CD8-positive, alpha-beta memory T cell (primary cell): ENCODE data around the gene B9D1. TPM values are rescaled to one million over a fixed set of nuclear protein-coding genes. Genes with fewer than 3 reads are reported as not detected.

ENCODE experiments used
- CTCF ChIA-PET: fragments of 350-600 bp; sonication (Branson Sonifier 250); formaldehyde crosslinking; loops from one replicate; lab custom pipeline; 2021; ENCODE audit warnings: antibody characterized with exemption; lab: Charles Lee
- POLR2A ChIA-PET: fragments of 350-600 bp; sonication (Branson Sonifier 250); formaldehyde crosslinking; loops from one replicate; lab custom pipeline; 2021; ENCODE audit warnings: antibody characterized with exemption; lab: Charles Lee
- DNase-seq, 5 donors: peaks; one replicate each; pipeline versions ENCODE4 v3.0.0 to v3.0.0-alpha.2; 2020 to 2022; ENCODE audit warnings: mixed read lengths in 1 of 5
- H3K27ac ChIP-seq: one replicate; pipeline ENCODE4 v1.7.0; 2013; ENCODE audit warnings: low read depth, mild to moderate bottlenecking, low read length, moderate library complexity
- H3K27me3 ChIP-seq: 2 replicates; pipeline ENCODE4 v1.7.0; 2013; ENCODE audit warnings: low read length, mild to moderate bottlenecking; ENCODE audit not compliant: insufficient read depth, poor library complexity, severe bottlenecking
- H3K36me3 ChIP-seq: 2 replicates; pipeline ENCODE4 v1.7.0; 2013; ENCODE audit warnings: mild to moderate bottlenecking, low read length, moderate library complexity; ENCODE audit not compliant: insufficient read depth
- H3K4me1 ChIP-seq: 2 replicates; pipeline ENCODE4 v1.7.0; 2013; ENCODE audit warnings: mild to moderate bottlenecking, low read length, moderate library complexity; ENCODE audit not compliant: insufficient read depth
- H3K4me3 ChIP-seq: 2 replicates; pipeline ENCODE4 v1.7.0; 2013; ENCODE audit warnings: mild to moderate bottlenecking, low read length
- H3K9me3 ChIP-seq: 2 replicates; pipeline ENCODE4 v1.7.0; 2013; ENCODE audit warnings: mild to moderate bottlenecking, low read length
- H3K27ac Mint-ChIP-seq, 8 donors: one replicate each; pipeline ENCODE4 v1.8.0; 2020 to 2021; ENCODE audit warnings: mixed read lengths in 8 of 8, mild to moderate bottlenecking in 6 of 8, inconsistent platforms in 3 of 8, moderate library complexity in 3 of 8
- H3K27me3 Mint-ChIP-seq, 2 donors: one replicate each; pipeline ENCODE4 v1.8.0; 2020 to 2021; ENCODE audit warnings: mixed read lengths in 2 of 2, mild to moderate bottlenecking in 1 of 2, moderate library complexity in 1 of 2
- H3K36me3 Mint-ChIP-seq, 3 donors: one replicate each; pipeline ENCODE4 v1.8.0; 2020 to 2021; ENCODE audit warnings: mixed read lengths in 3 of 3, inconsistent platforms in 1 of 3, mild to moderate bottlenecking in 1 of 3
- H3K4me1 Mint-ChIP-seq, 3 donors: one replicate each; pipeline ENCODE4 v1.8.0; 2020 to 2021; ENCODE audit warnings: mixed read lengths in 3 of 3, inconsistent platforms in 1 of 3, mild to moderate bottlenecking in 1 of 3
- H3K4me3 Mint-ChIP-seq, 7 donors: one replicate each; pipeline ENCODE4 v1.8.0; 2020 to 2021; ENCODE audit warnings: mixed read lengths in 7 of 7, mild to moderate bottlenecking in 6 of 7, moderate library complexity in 4 of 7, inconsistent platforms in 2 of 7
- H3K9me3 Mint-ChIP-seq, 5 donors: one replicate each; pipeline ENCODE4 v1.8.0; 2020 to 2022; ENCODE audit warnings: mixed read lengths in 5 of 5, mild to moderate bottlenecking in 3 of 5, moderate library complexity in 2 of 5, inconsistent platforms in 1 of 5
- polyA plus RNA-seq: library from polyadenylated mRNA; unstranded; fragments of 300-500 nt; fragmentation: Illumina TruSeq; gene quantifications from one replicate; pipeline ENCODE4 v1.2.3, GENCODE V29; 2021
- total RNA-seq, 2 experiments: library from RNA; stranded (reverse); gene quantifications; one replicate each; pipeline ENCODE4 v1.2.3, GENCODE V29; 2021

The B9D1 gene
- total and polyA plus RNA-seq, 3 experiments from 2014 or later, result 0.67 to 6.8 (median 4.8) TPM

DNA sequence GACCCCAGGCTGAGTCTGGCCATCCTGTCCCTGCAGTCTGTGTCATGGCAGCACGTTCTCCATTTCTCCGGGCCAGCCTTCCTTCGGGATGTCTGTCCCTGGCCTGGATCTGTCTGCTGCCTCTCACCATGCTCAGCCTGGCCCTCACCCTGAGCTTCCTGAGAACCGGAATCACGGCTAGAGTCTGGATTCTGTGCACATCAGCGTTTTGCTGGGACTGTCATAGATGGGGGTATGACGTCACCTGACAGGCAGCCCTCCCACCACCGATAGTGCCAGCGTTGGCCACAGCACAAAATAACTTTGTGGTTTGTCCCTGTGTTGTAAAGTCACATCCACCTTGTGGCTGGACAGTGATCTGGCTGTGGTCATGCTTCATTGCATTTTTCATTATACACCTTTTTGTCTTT, 59.2 kb downstream of the B9D1 start:
- CTCF ChIA-PET, result no interaction called here
- peaks cover 21 to 24% (median 24%) of the 10 kb centered on the region in 3 donors for H3K4me1 Mint-ChIP-seq

GRCh38 chr17:19302791-19303331, 59.7 kb downstream of the B9D1 start:
- H3K36me3 Mint-ChIP-seq, result no peaks in the 10 kb centered on the region
- H3K9me3 Mint-ChIP-seq, result no peaks in the 10 kb centered on the region
- H3K27me3 Mint-ChIP-seq, result peaks cover 0 to 6% of the 10 kb centered on the region in 2 donors
- Histone ChIP-seq H3K4me1 (peaks cover 22% of the 10 kb centered on the region), H3K9me3 (no peaks in the 10 kb centered on the region), H3K36me3 (no peaks in the 10 kb centered on the region), H3K4me3 (no peak overlapping the region), H3K27ac (no peak overlapping the region), H3K27me3 (no peaks in the 10 kb centered on the region)
- H3K27ac Mint-ChIP-seq, result no peak overlapping the region
- CTCF ChIA-PET, result no interaction called here
- no peak overlapping the region for H3K4me3 Mint-ChIP-seq
- POLR2A ChIA-PET, result no interaction called here
- peaks cover 21 to 24% (median 24%) of the 10 kb centered on the region in 3 donors for H3K4me1 Mint-ChIP-seq
- no peak for DNase-seq

More for the DNA sequence above, 59.2 kb downstream of the B9D1 start:
- Mint-ChIP-seq H3K27me3 (peaks cover 2 to 6% of the 10 kb centered on the region in 2 donors), H3K36me3 (no peaks in the 10 kb centered on the region), H3K27ac (no peak overlapping the region), H3K9me3 (no peaks in the 10 kb centered on the region), H3K4me3 (no peak overlapping the region)
- no peak for DNase-seq
- Histone ChIP-seq H3K9me3 (no peaks in the 10 kb centered on the region), H3K4me1 (peaks cover 22% of the 10 kb centered on the region), H3K36me3 (no peaks in the 10 kb centered on the region), H3K27ac (no peak overlapping the region), H3K27me3 (no peaks in the 10 kb centered on the region), H3K4me3 (no peak overlapping the region)
- POLR2A ChIA-PET, result no interaction called here

DNA sequence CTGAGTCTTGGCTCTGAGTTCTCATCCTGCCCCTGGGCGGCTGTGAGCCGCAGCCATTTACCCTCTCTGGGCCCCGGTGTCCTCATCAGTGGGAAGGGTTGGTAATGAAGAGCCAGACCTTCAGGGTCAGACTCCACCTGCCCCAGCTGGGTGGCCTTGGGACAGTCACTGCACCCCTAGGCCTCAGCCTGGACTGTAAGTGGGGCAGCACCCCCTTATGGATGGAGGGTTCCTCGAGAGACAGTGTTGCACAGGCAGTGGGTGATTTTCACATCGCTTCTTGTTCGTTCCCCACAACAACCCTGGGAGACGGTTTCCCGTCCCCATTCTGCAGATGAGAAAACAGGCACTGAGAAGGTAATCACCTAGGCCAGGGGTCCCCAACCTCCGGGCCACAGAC, 60.5 kb downstream of the B9D1 start:
- Mint-ChIP-seq H3K27me3 (peaks cover 0 to 3% of the 10 kb centered on the region in 2 donors), H3K4me1 (peaks cover 18 to 20% (median 19%) of the 10 kb centered on the region in 3 donors), H3K27ac (peak overlapping the region in 1 of 8 donors; percentile 47), H3K4me3 (no peak overlapping the region), H3K36me3 (no peaks in the 10 kb centered on the region), H3K9me3 (no peaks in the 10 kb centered on the region)
- H3K36me3 ChIP-seq, result no peaks in the 10 kb centered on the region
- DNase-seq, result no peak
- peaks cover 19% of the 10 kb centered on the region for H3K4me1 ChIP-seq
- H3K27ac ChIP-seq, result no peak overlapping the region
- no peak overlapping the region for H3K4me3 ChIP-seq
- no peaks in the 10 kb centered on the region for H3K27me3 ChIP-seq
- ChIA-PET POLR2A (no interaction called here), CTCF (no interaction called here)
- no peaks in the 10 kb centered on the region for H3K9me3 ChIP-seq

GRCh38 chr17:19301274-19301951, 61.1 kb downstream of the B9D1 start:
- H3K27me3 Mint-ChIP-seq, result peaks cover 0 to 3% of the 10 kb centered on the region in 2 donors
- Histone ChIP-seq H3K36me3 (no peaks in the 10 kb centered on the region), H3K9me3 (no peaks in the 10 kb centered on the region), H3K27ac (no peak overlapping the region), H3K4me3 (no peak overlapping the region), H3K27me3 (no peaks in the 10 kb centered on the region), H3K4me1 (peaks cover 14% of the 10 kb centered on the region)
- CTCF ChIA-PET, result no interaction called here
- no peaks in the 10 kb centered on the region for H3K9me3 Mint-ChIP-seq
- POLR2A ChIA-PET, result no interaction called here
- peaks cover 12 to 14% (median 14%) of the 10 kb centered on the region in 3 donors for H3K4me1 Mint-ChIP-seq
- no peaks in the 10 kb centered on the region for H3K36me3 Mint-ChIP-seq
- DNase-seq, result no peak
- no peak overlapping the region for H3K4me3 Mint-ChIP-seq
- no peak overlapping the region for H3K27ac Mint-ChIP-seq

DNA sequence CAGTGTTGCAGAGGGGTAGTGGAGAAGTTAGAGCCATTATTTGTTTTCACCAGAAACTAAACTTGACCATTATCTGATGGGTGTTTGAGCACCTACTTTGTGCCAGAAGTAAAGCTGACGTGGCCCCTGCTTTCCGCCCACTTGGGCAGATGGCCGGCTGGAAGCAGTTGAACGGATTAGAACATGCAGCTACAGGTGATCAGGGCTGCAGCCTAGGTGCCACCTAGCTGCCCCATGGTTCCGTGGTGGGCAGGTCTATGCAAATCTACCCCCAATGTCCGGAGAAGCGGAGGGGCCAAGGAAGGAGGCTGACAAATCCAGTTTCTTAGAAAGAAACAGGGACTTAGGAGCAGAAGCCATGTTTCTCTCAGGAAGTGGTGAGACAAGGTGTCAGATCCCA, 62.7 kb downstream of the B9D1 start:
- Histone ChIP-seq H3K9me3 (no peaks in the 10 kb centered on the region), H3K36me3 (no peaks in the 10 kb centered on the region), H3K27me3 (no peaks in the 10 kb centered on the region), H3K27ac (no peak overlapping the region), H3K4me1 (no peaks in the 10 kb centered on the region), H3K4me3 (no peak overlapping the region)
- Mint-ChIP-seq H3K4me3 (no peak overlapping the region), H3K27ac (no peak overlapping the region), H3K4me1 (no peaks in the 10 kb centered on the region), H3K9me3 (no peaks in the 10 kb centered on the region), H3K27me3 (peaks cover 0 to 6% of the 10 kb centered on the region in 2 donors), H3K36me3 (no peaks in the 10 kb centered on the region)
- DNase-seq, result no peak
- ChIA-PET POLR2A (no interaction called here), CTCF (interaction anchor here (0.7 kb wide), 1 partner anchor 53 kb away, joined by 3 read pairs; no protein-coding TSS in a partner anchor)

GRCh38 chr17:19299214-19299747, 63.2 kb downstream of the B9D1 start:
- peaks cover 0 to 6% of the 10 kb centered on the region in 2 donors for H3K27me3 Mint-ChIP-seq
- no peaks in the 10 kb centered on the region for H3K9me3 Mint-ChIP-seq
- DNase-seq, result no peak
- POLR2A ChIA-PET, result no interaction called here
- H3K4me3 Mint-ChIP-seq, result no peak overlapping the region
- Histone ChIP-seq H3K27ac (no peak overlapping the region), H3K36me3 (no peaks in the 10 kb centered on the region), H3K9me3 (no peaks in the 10 kb centered on the region), H3K4me3 (no peak overlapping the region), H3K27me3 (no peaks in the 10 kb centered on the region), H3K4me1 (no peaks in the 10 kb centered on the region)
- H3K27ac Mint-ChIP-seq, result no peak overlapping the region
- H3K4me1 Mint-ChIP-seq, result no peaks in the 10 kb centered on the region
- CTCF ChIA-PET, result interaction anchor here (0.7 kb wide), 1 partner anchor 52 kb away, joined by 3 read pairs; no protein-coding TSS in a partner anchor
- no peaks in the 10 kb centered on the region for H3K36me3 Mint-ChIP-seq

DNA sequence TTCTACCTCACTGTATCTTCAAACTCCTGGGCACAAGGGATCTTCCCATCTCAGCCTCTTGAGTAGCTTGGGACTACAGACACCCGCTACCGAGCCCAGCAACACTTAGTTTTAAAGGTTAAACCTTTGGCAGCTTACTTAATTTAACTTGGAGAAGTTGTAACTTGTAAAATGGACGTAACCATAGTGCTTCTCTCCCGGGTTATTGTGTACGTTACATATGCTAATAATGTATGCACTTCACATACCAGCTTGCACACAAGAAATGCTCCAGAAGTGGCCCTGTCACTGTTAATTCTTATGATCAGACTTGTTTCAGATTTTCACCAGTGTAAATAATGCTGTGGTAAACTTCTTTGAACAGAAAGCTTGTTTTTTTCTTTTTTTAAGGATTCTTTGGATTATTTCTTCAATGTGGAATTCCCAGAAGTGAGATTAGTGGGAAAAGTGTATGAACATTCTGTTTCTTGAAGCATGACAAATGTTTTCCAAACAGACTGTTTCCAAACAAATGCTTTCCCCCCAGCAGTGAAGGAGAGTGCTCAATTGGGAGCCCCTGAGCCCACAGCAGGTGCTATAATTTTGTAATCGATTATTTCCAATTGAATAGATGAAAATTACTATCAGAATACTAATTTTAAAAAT, 63.8 kb downstream of the B9D1 start:
- H3K27ac ChIP-seq, result no peak overlapping the region
- no peaks in the 10 kb centered on the region for H3K27me3 ChIP-seq
- no peaks in the 10 kb centered on the region for H3K4me1 Mint-ChIP-seq
- ChIA-PET CTCF (no interaction called here), POLR2A (no interaction called here)
- H3K27me3 Mint-ChIP-seq, result peaks cover 0 to 6% of the 10 kb centered on the region in 2 donors
- no peak overlapping the region for H3K27ac Mint-ChIP-seq
- DNase-seq, result no peak
- no peak overlapping the region for H3K4me3 ChIP-seq
- no peaks in the 10 kb centered on the region for H3K9me3 Mint-ChIP-seq
- H3K4me1 ChIP-seq, result no peaks in the 10 kb centered on the region
- no peak overlapping the region for H3K4me3 Mint-ChIP-seq
- H3K36me3 ChIP-seq, result no peaks in the 10 kb centered on the region
- no peaks in the 10 kb centered on the region for H3K36me3 Mint-ChIP-seq
- H3K9me3 ChIP-seq, result no peaks in the 10 kb centered on the region
